ENCODE measurements around the gene SMYD3. TPM values are rescaled to one million over a fixed set of nuclear protein-coding genes. Genes with fewer than 3 reads are reported as not detected.

Gene SMYD3
- total and polyA plus RNA-seq, 2 experiments from 2014 or later, result 30.8 to 68.5 TPM

GRCh38 chr1:246512635-246513034 lies 5.6 kb upstream of the SMYD3 start:
- TF ChIP-seq EZH2 (IDR thresholded peaks at IDR 0.05; ENCODE audit: borderline replicate concordance), result no peak
- no peak for TF ChIP-seq EZH2phosphoT487 (IDR thresholded peaks at IDR 0.05; ENCODE audit: low read depth, severe bottlenecking, unreplicated experiment)
- TF ChIP-seq CTCF (IDR thresholded peaks at IDR 0.05; ENCODE audit: poor library complexity), result no peak
- 89% methylated on average over 10 of the region's 10 CpGs for WGBS (ENCODE audit: low lambda C conversion rate, missing lambda C conversion rate)
- Histone ChIP-seq H3K9me2 (replicated peaks; ENCODE audit: insufficient read depth) (no peaks in the 10 kb centered on the region), H3K4me3 (no peak overlapping the region), H3K36me3 (replicated peaks; ENCODE audit: insufficient read depth, low read depth) (no peaks in the 10 kb centered on the region), H4K20me1 (ENCODE audit: insufficient read depth, poor library complexity, severe bottlenecking) (no peaks in the 10 kb centered on the region), H3K4me1 (ENCODE audit: insufficient read depth) (no peaks in the 10 kb centered on the region), H3K9me3 (ENCODE audit: low read depth) (no peaks in the 10 kb centered on the region), H3K27ac (no peak overlapping the region), H3K27me3 (no peaks in the 10 kb centered on the region), H2AFZ (no peak overlapping the region), H3K79me2 (no peaks in the 10 kb centered on the region), H3K4me2 (no peak overlapping the region)
- DNase-seq (ENCODE audit: low spot score), result no peak

- no peak overlapping the region for H3K27ac ChIP-seq
- no peak overlapping the region for H3K4me2 ChIP-seq
- 82% methylated on average over 6 of the region's 7 CpGs for WGBS (ENCODE audit: low lambda C conversion rate, missing lambda C conversion rate)
- no peak for DNase-seq (ENCODE audit: low spot score)
- TF ChIP-seq EZH2phosphoT487 (IDR thresholded peaks at IDR 0.05; ENCODE audit: low read depth, severe bottlenecking, unreplicated experiment), result no peak
- TF ChIP-seq EZH2 (IDR thresholded peaks at IDR 0.05; ENCODE audit: borderline replicate concordance), result no peak
- TF ChIP-seq CTCF (IDR thresholded peaks at IDR 0.05; ENCODE audit: poor library complexity), result no peak
- no peaks in the 10 kb centered on the region for H4K20me1 ChIP-seq (ENCODE audit: insufficient read depth, poor library complexity, severe bottlenecking)
- no peaks in the 10 kb centered on the region for H3K27me3 ChIP-seq
- no peaks in the 10 kb centered on the region for H3K79me2 ChIP-seq
- H3K9me3 ChIP-seq (ENCODE audit: low read depth), result no peaks in the 10 kb centered on the region
- no peaks in the 10 kb centered on the region for H3K9me2 ChIP-seq (replicated peaks; ENCODE audit: insufficient read depth)
- no peaks in the 10 kb centered on the region for H3K36me3 ChIP-seq (replicated peaks; ENCODE audit: insufficient read depth, low read depth)
- no peak overlapping the region for H3K4me3 ChIP-seq
- no peak overlapping the region for H2AFZ ChIP-seq
- H3K4me1 ChIP-seq (ENCODE audit: insufficient read depth), result no peaks in the 10 kb centered on the region
Observed at GRCh38 chr1:246512230-246512629, 5.2 kb upstream of the SMYD3 start.

GRCh38 chr1:246511203-246511602 lies 4.1 kb upstream of the SMYD3 start:
- Histone ChIP-seq H3K4me3 (no peak overlapping the region), H3K9me2 (replicated peaks; ENCODE audit: insufficient read depth) (no peaks in the 10 kb centered on the region), H3K36me3 (replicated peaks; ENCODE audit: insufficient read depth, low read depth) (no peaks in the 10 kb centered on the region), H2AFZ (no peak overlapping the region), H3K4me1 (ENCODE audit: insufficient read depth) (no peaks in the 10 kb centered on the region), H3K9me3 (ENCODE audit: low read depth) (no peaks in the 10 kb centered on the region), H3K79me2 (peaks cover under 1% of the 10 kb centered on the region), H4K20me1 (ENCODE audit: insufficient read depth, poor library complexity, severe bottlenecking) (no peaks in the 10 kb centered on the region), H3K27ac (no peak overlapping the region), H3K27me3 (no peaks in the 10 kb centered on the region), H3K4me2 (no peak overlapping the region)
- WGBS (ENCODE audit: low lambda C conversion rate, missing lambda C conversion rate), result 100% methylated on average over 6 of the region's 7 CpGs
- no peak for DNase-seq (ENCODE audit: low spot score)
- TF ChIP-seq EZH2 (IDR thresholded peaks at IDR 0.05; ENCODE audit: borderline replicate concordance) (no peak), CTCF (IDR thresholded peaks at IDR 0.05; ENCODE audit: poor library complexity) (no peak), EZH2phosphoT487 (IDR thresholded peaks at IDR 0.05; ENCODE audit: low read depth, severe bottlenecking, unreplicated experiment) (no peak)

Data from hepatocyte (in vitro differentiated cells).